ENCODE measurements around the gene SERP2. TPM values are rescaled to one million over a fixed set of nuclear protein-coding genes. Genes with fewer than 3 reads are reported as not detected.

SERP2 gene
- total and polyA plus RNA-seq, 2 donors (not counting 3 experiments of a cell fraction or from before 2014, with no cell fraction given) = 0.30 TPM; not detected in 1

DNA sequence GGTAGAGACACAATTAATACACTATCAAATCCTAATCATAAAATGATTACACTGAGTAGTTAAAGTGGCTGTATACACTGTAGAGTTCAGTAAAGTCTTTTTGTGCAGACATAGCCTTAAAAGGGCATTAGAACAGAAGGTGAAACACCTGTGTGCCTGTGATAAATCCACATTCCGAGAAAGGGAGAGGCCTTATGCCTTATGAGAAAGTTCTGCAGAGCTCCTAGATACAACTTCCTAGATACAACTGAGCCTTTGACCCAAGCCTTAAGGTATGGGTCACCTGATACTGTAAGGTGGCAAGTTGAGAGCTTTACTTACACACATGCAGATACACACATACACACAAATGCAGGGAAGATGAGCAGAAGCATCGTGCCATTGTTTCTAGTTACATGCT is 6.3 kb downstream of the SERP2 start:
- CTCF ChIA-PET = no interaction called here
- FAIRE-seq = no peak
- no peaks in the 10 kb centered on the region for H4K20me1 ChIP-seq (replicated peaks; ENCODE audit: control insufficient read depth, extremely low read depth, insufficient read depth, low read length)
- dilution Hi-C loops (cut with MboI; ENCODE audit: extremely low pct_ligation_motif_present, low sequenced_read_pairs) = no loop called here
- H3K79me2 ChIP-seq (ENCODE audit: control insufficient read depth, insufficient read depth, low read length) = no peaks in the 10 kb centered on the region
- no peaks in the 10 kb centered on the region for H3K4me1 ChIP-seq (ENCODE audit: control insufficient read depth, extremely low read depth, insufficient read depth, low read length)
- H3K27me3 ChIP-seq (ENCODE audit: control insufficient read depth in 2 of 2, insufficient read depth in 2 of 2, low read length in 2 of 2) = no peaks in the 10 kb centered on the region
- no peak overlapping the region for H2AFZ ChIP-seq (ENCODE audit: low read depth, low read length)
- POLR2A ChIA-PET = no interaction called here
- no peak for DNase-seq (ENCODE audit: low read depth, low spot score)
- TF ChIP-seq GATA2 (IDR thresholded peaks at IDR 0.05; ENCODE audit: insufficient read depth, insufficient read length, low read depth, low read length) = no peak
- no peak for TF ChIP-seq POLR2AphosphoS5 (IDR thresholded peaks at IDR 0.05; ENCODE audit: insufficient read depth, low read depth, low read length)
- no peak for TF ChIP-seq JUN (IDR thresholded peaks at IDR 0.05; ENCODE audit: borderline replicate concordance, insufficient read depth, insufficient read length, low read depth)
- no peak for TF ChIP-seq EZH2 (IDR thresholded peaks at IDR 0.05; ENCODE audit: borderline replicate concordance, low read depth, low read length, severe bottlenecking)
- TF ChIP-seq POLR2A (IDR thresholded peaks at IDR 0.05; ENCODE audit: low read depth, low read length) = no peak
- no peak for TF ChIP-seq CTCF (IDR thresholded peaks at IDR 0.05; ENCODE audit: extremely low read depth in 1 of 2, insufficient read depth in 1 of 2, low read depth in 1 of 2, low read length in 2 of 2)
- no peak for TF ChIP-seq MAX (IDR thresholded peaks at IDR 0.05; ENCODE audit: insufficient read depth, insufficient read length)
- TF ChIP-seq FOS (IDR thresholded peaks at IDR 0.05; ENCODE audit: borderline replicate concordance, insufficient read depth, low read length) = no peak
- no TSS peak for BruUV-seq (replicated peaks)
- H3K9me1 ChIP-seq (replicated peaks; ENCODE audit: control insufficient read depth, extremely low read depth, insufficient read depth, low read length) = no peaks in the 10 kb centered on the region
- no peak overlapping the region for H3K9ac ChIP-seq (replicated peaks; ENCODE audit: extremely low read depth, insufficient read depth, low read length)
- intact Hi-C loops (cut with micrococcal nuclease) = no loop called here
- H3K4me2 ChIP-seq (ENCODE audit: insufficient read depth, low read length) = no peak overlapping the region
- H3K27ac ChIP-seq (ENCODE audit: insufficient read depth, low read depth, low read length) = no peak overlapping the region
- H3K4me3 ChIP-seq (replicated peaks in 1 of 3; ENCODE audit: insufficient read depth in 1 of 3, low read depth in 1 of 3, low read length in 3 of 3) = no peak overlapping the region
- H3K9me3 ChIP-seq (replicated peaks; ENCODE audit: control insufficient read depth, insufficient read depth, low read length) = no peaks in the 10 kb centered on the region
- H3K36me3 ChIP-seq (ENCODE audit: control insufficient read depth in 2 of 2, extremely low read depth in 1 of 2, insufficient read depth in 2 of 2, low read length in 2 of 2) = no peaks in the 10 kb centered on the region

Measured in endothelial cell of umbilical vein (primary cell).